GM18526 (cell line): ENCODE measurements around the gene MISP.

Source experiments
- POLR2A ChIP-seq: IDR thresholded peaks from 3 replicates; pipeline ENCODE4 v1.6.1; 2011; ENCODE audit not compliant: insufficient read length; ENCODE audit errors: extremely low read depth

The MISP gene

GRCh38 chr19:796692-797527 lies 46.0 kb downstream of the MISP start, which contains the start of gene PTBP1:
PTBP1 (plus strand) TSS chr19:797452; CDS start chr19:797498, 46 bp downstream.
- peak; percentile 96 for TF ChIP-seq POLR2A

GRCh38 chr19:797528-798414 lies 46.9 kb downstream of the MISP start:
- no peak for TF ChIP-seq POLR2A

- TF ChIP-seq POLR2A: peak; percentile 20
Observed at GRCh38 chr19:798415-799075, 47.6 kb downstream of the MISP start.

- no peak for TF ChIP-seq POLR2A
Observed at GRCh38 chr19:799076-799881, 48.4 kb downstream of the MISP start.

- no peak for TF ChIP-seq POLR2A
Observed at GRCh38 chr19:800360-801029, 49.6 kb downstream of the MISP start.

GRCh38 chr19:801030-801860 lies 50.3 kb downstream of the MISP start:
- no peak for TF ChIP-seq POLR2A

GRCh38 chr19:801861-802497 lies 51.1 kb downstream of the MISP start:
- TF ChIP-seq POLR2A: no peak

- no peak for TF ChIP-seq POLR2A
Observed at GRCh38 chr19:802498-803098, 51.7 kb downstream of the MISP start.

GRCh38 chr19:803099-803561 lies 52.2 kb downstream of the MISP start:
- TF ChIP-seq POLR2A: no peak

- TF ChIP-seq POLR2A: no peak
Observed at GRCh38 chr19:803686-804418, 52.9 kb downstream of the MISP start.

- no peak for TF ChIP-seq POLR2A
Observed at GRCh38 chr19:804419-805165, 53.7 kb downstream of the MISP start.

- no peak for TF ChIP-seq POLR2A
Observed at GRCh38 chr19:805166-805551, 54.2 kb downstream of the MISP start.
